Measurements from ENCODE around the gene OTOP3.

DNA sequence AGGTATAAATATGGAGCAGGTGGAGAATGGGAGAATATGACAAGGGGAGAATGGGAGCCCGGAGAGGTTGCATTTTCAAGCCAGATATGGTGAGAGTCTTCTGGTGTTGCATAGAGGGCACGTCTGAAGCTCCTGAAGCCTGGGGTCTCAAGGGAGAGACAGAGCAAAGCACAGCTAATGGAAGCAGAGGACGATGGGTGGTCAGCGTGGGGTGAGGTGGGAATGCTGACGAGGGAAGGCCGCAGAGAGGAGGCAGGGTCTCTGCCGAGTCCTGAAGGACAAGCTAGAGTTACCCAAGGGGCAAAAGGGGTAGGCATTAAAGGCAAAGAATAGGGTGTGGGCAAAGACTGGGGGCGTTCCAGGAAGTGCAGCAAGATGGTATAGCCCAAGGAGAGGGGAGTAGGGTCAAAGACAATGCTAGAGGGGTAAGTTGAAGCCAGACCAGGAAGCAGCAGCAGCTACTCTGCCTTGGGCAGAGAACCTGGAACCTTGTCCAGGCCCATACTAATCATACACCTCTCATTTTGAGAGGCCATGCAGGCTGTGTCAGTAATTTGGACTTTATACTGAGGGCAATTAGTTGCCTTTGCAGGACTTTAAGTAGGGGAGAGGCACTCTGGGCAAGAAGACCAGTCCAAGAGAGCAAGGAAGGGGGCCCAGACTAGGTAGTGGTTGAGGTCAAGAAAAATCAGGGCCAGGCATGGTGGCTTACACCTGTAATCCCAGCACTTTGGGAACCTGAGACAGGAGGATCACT is 2.7 kb downstream of the OTOP3 start:
- TF ChIP-seq, protein P1, sequence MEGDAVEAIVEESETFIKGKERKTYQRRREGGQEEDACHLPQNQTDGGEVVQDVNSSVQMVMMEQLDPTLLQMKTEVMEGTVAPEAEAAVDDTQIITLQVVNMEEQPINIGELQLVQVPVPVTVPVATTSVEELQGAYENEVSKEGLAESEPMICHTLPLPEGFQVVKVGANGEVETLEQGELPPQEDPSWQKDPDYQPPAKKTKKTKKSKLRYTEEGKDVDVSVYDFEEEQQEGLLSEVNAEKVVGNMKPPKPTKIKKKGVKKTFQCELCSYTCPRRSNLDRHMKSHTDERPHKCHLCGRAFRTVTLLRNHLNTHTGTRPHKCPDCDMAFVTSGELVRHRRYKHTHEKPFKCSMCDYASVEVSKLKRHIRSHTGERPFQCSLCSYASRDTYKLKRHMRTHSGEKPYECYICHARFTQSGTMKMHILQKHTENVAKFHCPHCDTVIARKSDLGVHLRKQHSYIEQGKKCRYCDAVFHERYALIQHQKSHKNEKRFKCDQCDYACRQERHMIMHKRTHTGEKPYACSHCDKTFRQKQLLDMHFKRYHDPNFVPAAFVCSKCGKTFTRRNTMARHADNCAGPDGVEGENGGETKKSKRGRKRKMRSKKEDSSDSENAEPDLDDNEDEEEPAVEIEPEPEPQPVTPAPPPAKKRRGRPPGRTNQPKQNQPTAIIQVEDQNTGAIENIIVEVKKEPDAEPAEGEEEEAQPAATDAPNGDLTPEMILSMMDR (IDR thresholded peaks at IDR 0.05; ENCODE audit: low read depth, low read length), result no peak
- no peak for TF ChIP-seq EZH2phosphoT487 (IDR thresholded peaks at IDR 0.05; ENCODE audit: low read depth)

All from OCI-LY3 (cell line).